Chondrocyte (in vitro differentiated cells): ENCODE measurements around the gene TBCA. TPM values are rescaled to one million over a fixed set of nuclear protein-coding genes. Genes with fewer than 3 reads are reported as not detected.

Source experiments
- DNase-seq: peaks from one replicate; pipeline ENCODE4 v3.0.0; 2021; ENCODE audit warnings: mixed read lengths, low spot score
- H3K27ac Mint-ChIP-seq: one replicate; pipeline ENCODE4 v1.8.0; 2021; ENCODE audit warnings: mild to moderate bottlenecking, moderate library complexity, mixed read lengths; ENCODE audit not compliant: unreplicated experiment
- H3K27me3 Mint-ChIP-seq: 2 replicates; pipeline ENCODE4 v1.8.0; 2021; ENCODE audit warnings: low read depth, mixed read lengths
- H3K36me3 Mint-ChIP-seq: 2 replicates; pipeline ENCODE4 v1.8.0; 2021; ENCODE audit warnings: low read depth, mixed read lengths
- H3K4me1 Mint-ChIP-seq: 2 replicates; pipeline ENCODE4 v1.8.0; 2021; ENCODE audit warnings: low read depth, mild to moderate bottlenecking, mixed read lengths
- H3K4me3 Mint-ChIP-seq: one replicate; pipeline ENCODE4 v1.8.0; 2021; ENCODE audit warnings: mild to moderate bottlenecking, moderate library complexity, mixed read lengths; ENCODE audit not compliant: unreplicated experiment
- H3K9me3 Mint-ChIP-seq: 2 replicates; pipeline ENCODE4 v1.8.0; 2021; ENCODE audit warnings: low read depth, mixed read lengths
- total RNA-seq: library from RNA; stranded (reverse); gene quantifications from 3 replicates; pipeline ENCODE4 v1.2.1, GENCODE V29; 2021
- TF ChIP-seq, protein P1 (sequence below): fragments of 200-600 bp; sonication (generic); IDR thresholded peaks from 2 replicates; pipeline ENCODE4 v1.5.0; 2021; ENCODE audit warnings: antibody characterized with exemption, mild to moderate bottlenecking, moderate library complexity

The TBCA gene
- total RNA-seq, 1 donor from 2014 or later = 163 TPM

DNA sequence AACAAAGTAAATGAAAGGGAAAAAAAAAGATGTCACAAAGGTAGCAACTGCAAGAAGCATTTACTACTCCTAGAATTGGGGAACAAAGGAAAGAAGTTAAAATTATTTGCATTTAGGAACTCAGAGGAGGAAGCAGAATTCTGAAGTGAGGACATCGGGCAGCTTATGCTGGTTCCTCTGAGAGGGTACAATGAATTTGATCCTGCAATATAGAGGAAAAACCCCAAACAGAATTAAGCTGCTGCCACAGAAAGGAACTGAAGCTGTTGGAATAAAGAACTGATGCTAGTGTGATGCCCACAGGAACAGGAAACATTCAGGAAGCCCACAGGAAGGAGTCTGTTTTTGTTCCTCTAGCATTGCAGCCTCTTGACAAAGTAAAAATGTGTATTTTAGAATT is 22.3 kb upstream of the TBCA start:
- no peak for DNase-seq
- peaks cover 41% of the 10 kb centered on the region for H3K9me3 Mint-ChIP-seq
- TF ChIP-seq, protein P1, sequence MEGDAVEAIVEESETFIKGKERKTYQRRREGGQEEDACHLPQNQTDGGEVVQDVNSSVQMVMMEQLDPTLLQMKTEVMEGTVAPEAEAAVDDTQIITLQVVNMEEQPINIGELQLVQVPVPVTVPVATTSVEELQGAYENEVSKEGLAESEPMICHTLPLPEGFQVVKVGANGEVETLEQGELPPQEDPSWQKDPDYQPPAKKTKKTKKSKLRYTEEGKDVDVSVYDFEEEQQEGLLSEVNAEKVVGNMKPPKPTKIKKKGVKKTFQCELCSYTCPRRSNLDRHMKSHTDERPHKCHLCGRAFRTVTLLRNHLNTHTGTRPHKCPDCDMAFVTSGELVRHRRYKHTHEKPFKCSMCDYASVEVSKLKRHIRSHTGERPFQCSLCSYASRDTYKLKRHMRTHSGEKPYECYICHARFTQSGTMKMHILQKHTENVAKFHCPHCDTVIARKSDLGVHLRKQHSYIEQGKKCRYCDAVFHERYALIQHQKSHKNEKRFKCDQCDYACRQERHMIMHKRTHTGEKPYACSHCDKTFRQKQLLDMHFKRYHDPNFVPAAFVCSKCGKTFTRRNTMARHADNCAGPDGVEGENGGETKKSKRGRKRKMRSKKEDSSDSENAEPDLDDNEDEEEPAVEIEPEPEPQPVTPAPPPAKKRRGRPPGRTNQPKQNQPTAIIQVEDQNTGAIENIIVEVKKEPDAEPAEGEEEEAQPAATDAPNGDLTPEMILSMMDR = no peak
- H3K4me3 Mint-ChIP-seq = no peak overlapping the region
- H3K27ac Mint-ChIP-seq = no peak overlapping the region
- peaks cover 4% of the 10 kb centered on the region for H3K36me3 Mint-ChIP-seq
- H3K4me1 Mint-ChIP-seq = no peaks in the 10 kb centered on the region
- peaks cover 35% of the 10 kb centered on the region for H3K27me3 Mint-ChIP-seq

DNA sequence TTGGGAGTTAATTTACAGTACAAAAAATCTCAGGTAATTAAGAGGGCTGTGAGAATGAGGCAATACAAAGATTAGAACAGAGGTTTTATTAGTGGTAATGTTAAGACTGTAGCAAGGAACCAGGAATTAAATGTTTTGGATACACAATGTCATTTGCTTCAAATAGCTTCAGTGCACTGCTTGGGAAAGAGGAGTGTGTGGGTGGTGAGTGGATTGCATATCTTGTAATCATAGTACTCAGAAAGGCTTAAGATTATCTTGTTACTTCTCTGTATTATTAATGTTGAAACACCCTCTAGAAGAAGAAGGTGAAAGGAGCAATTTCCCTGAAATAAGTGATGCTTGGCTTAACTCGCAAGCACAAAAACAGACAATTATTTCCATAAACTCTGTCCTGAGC is 21.0 kb upstream of the TBCA start:
- TF ChIP-seq, protein P1 = no peak
- Mint-ChIP-seq H3K36me3 (peaks cover 4% of the 10 kb centered on the region), H3K4me3 (no peak overlapping the region), H3K4me1 (no peaks in the 10 kb centered on the region), H3K27me3 (peaks cover 37% of the 10 kb centered on the region), H3K9me3 (peaks cover 39% of the 10 kb centered on the region), H3K27ac (no peak overlapping the region)
- no peak for DNase-seq

DNA sequence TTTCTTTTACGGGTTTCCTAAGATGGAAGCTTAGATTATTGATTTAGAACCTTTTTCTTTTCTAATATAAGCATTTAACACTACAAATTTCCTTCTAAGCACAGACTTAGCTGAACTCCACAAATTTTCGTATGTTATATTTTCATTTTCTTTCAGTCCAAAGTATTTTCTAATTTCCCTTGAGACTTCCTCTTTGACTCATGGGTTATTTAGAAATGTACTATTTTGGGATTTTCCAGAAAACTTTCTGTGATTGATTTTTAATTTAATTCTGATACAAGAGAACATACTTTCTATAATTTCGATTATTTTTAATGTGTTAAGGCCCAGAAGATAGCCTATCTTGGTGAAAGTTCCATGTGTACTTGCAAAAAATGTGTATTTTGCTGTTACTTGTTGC is 19.7 kb upstream of the TBCA start:
- H3K27me3 Mint-ChIP-seq = peaks cover 44% of the 10 kb centered on the region
- H3K36me3 Mint-ChIP-seq = peaks cover 4% of the 10 kb centered on the region
- TF ChIP-seq, protein P1 = no peak
- H3K4me1 Mint-ChIP-seq = no peaks in the 10 kb centered on the region
- H3K9me3 Mint-ChIP-seq = peaks cover 34% of the 10 kb centered on the region
- no peak overlapping the region for H3K4me3 Mint-ChIP-seq
- no peak for DNase-seq
- no peak overlapping the region for H3K27ac Mint-ChIP-seq

DNA sequence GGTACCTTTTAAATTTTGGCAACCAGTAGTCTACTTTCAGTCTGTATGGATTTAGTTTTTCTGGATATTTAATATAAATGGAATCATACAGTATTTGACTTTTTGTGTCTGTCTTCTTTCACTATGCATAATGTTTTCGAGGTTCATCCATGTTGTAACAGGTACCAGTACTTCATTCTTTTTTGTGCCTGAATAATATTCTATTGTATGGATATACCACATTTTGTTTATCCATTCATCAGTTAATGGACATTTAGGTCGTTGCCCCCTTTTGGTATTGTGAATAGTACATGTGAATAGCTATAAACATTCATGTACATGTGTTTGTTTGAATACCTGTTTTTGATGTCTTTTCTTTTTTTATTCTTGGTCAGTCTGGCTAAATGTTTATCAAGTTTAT is 19.1 kb upstream of the TBCA start:
- H3K4me3 Mint-ChIP-seq = no peak overlapping the region
- H3K27ac Mint-ChIP-seq = no peak overlapping the region
- no peak for DNase-seq
- TF ChIP-seq, protein P1 = no peak
- peaks cover 42% of the 10 kb centered on the region for H3K27me3 Mint-ChIP-seq
- H3K9me3 Mint-ChIP-seq = peaks cover 32% of the 10 kb centered on the region
- H3K4me1 Mint-ChIP-seq = no peaks in the 10 kb centered on the region
- H3K36me3 Mint-ChIP-seq = peaks cover 4% of the 10 kb centered on the region

DNA sequence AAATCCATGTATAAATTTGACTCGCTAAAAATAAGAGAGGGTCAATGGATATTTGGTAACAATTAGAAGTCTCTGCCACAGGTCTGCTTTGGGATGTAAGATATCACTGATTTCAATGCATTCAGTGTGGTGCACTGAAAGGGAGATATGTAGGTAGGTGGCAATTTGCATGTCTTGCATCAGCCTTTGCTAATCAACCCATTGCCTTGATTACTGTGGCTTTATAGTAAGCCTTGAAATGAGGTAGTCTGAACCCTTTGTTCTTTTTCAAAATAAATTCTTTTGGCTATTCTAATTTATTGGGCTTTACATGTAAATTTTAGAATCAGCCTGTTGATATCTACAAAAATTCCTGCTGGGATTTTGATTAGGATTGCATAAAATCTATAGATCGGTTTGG is 15.8 kb upstream of the TBCA start:
- Mint-ChIP-seq H3K9me3 (peaks cover 17% of the 10 kb centered on the region), H3K27me3 (peaks cover 16% of the 10 kb centered on the region), H3K36me3 (peaks cover 3% of the 10 kb centered on the region), H3K27ac (no peak overlapping the region), H3K4me1 (no peaks in the 10 kb centered on the region), H3K4me3 (no peak overlapping the region)
- TF ChIP-seq, protein P1 = no peak
- DNase-seq = no peak
